GM23338 (cell line): Measurements from ENCODE around the gene ARL14EP. TPM values are rescaled to one million over a fixed set of nuclear protein-coding genes. Genes with fewer than 3 reads are reported as not detected.

ENCODE experiments used
- ATAC-seq: fragments of 200-7000 bp; cut with Tn5 transposase; 3 replicates; pipeline ENCODE4 v1.9.1; 2020
- DNase-seq: peaks from one replicate; pipeline ENCODE4 v3.0.0-alpha.2; 2015; ENCODE audit warnings: low spot score
- H2AFZ ChIP-seq: fragments of 200-600 bp; sonication (generic); 2 replicates; pipeline ENCODE4 v1.8.0; 2016; ENCODE audit warnings: antibody characterized with exemption, mild to moderate bottlenecking, moderate library complexity
- H3F3A ChIP-seq: fragments of 200-600 bp; sonication (generic); replicated peaks from 2 replicates; pipeline ENCODE4 v1.8.0; 2017; ENCODE audit warnings: antibody characterized with exemption, mixed run types, low read depth
- H3K27ac ChIP-seq: fragments of 200-600 bp; sonication (generic); 2 replicates; pipeline ENCODE4 v1.6.1; 2016; ENCODE audit warnings: low read depth
- H3K27me3 ChIP-seq: fragments of 200-600 bp; sonication (generic); 2 replicates; pipeline ENCODE4 v1.8.0; 2016; ENCODE audit warnings: mild to moderate bottlenecking, mixed run types, moderate library complexity; ENCODE audit not compliant: insufficient read depth
- H3K36me3 ChIP-seq: fragments of 200-600 bp; sonication (generic); 2 replicates; pipeline ENCODE4 v1.8.0; 2016; ENCODE audit warnings: mild to moderate bottlenecking; ENCODE audit not compliant: insufficient read depth
- H3K4me1 ChIP-seq: fragments of 200-600 bp; sonication (generic); 2 replicates; pipeline ENCODE4 v1.8.0; 2016; ENCODE audit warnings: mild to moderate bottlenecking, moderate library complexity; ENCODE audit not compliant: insufficient read depth
- H3K4me2 ChIP-seq: fragments of 200-600 bp; sonication (generic); 2 replicates; pipeline ENCODE4 v1.7.1; 2017; ENCODE audit warnings: mixed run types
- H3K4me3 ChIP-seq: fragments of 200-600 bp; sonication (generic); 2 replicates; pipeline ENCODE4 v1.6.1; 2016; ENCODE audit warnings: mixed run types
- H3K79me2 ChIP-seq: fragments of 200-600 bp; sonication (generic); replicated peaks from 2 replicates; pipeline ENCODE4 v1.8.0; 2017; ENCODE audit warnings: mild to moderate bottlenecking; ENCODE audit not compliant: insufficient read depth
- H3K9me2 ChIP-seq: fragments of 200-600 bp; sonication (generic); 2 replicates; pipeline ENCODE4 v1.8.0; 2017; ENCODE audit not compliant: insufficient read depth
- H4K20me1 ChIP-seq: fragments of 200-600 bp; sonication (generic); replicated peaks from 2 replicates; pipeline ENCODE4 v1.8.0; 2017; ENCODE audit warnings: mild to moderate bottlenecking; ENCODE audit not compliant: insufficient read depth
- H3K27ac Mint-ChIP-seq: 2 replicates; pipeline ENCODE4 v1.8.0; 2020; ENCODE audit warnings: inconsistent platforms, mild to moderate bottlenecking, moderate library complexity, mixed read lengths
- H3K27me3 Mint-ChIP-seq: 3 replicates; pipeline ENCODE4 v1.8.0; 2022; ENCODE audit warnings: low read depth, mild to moderate bottlenecking, moderate library complexity, mixed read lengths, inconsistent platforms; ENCODE audit not compliant: insufficient read depth, poor library complexity
- H3K36me3 Mint-ChIP-seq: 3 replicates; pipeline ENCODE4 v1.8.0; 2021; ENCODE audit warnings: low read depth, mild to moderate bottlenecking, inconsistent platforms, moderate library complexity, mixed read lengths
- H3K4me1 Mint-ChIP-seq: 3 replicates; pipeline ENCODE4 v1.8.0; 2020; ENCODE audit warnings: mild to moderate bottlenecking, inconsistent platforms, mixed read lengths
- H3K4me3 Mint-ChIP-seq: 3 replicates; pipeline ENCODE4 v1.8.0; 2021; ENCODE audit warnings: moderate library complexity, mild to moderate bottlenecking, inconsistent platforms, mixed read lengths
- H3K9me3 Mint-ChIP-seq: 3 replicates; pipeline ENCODE4 v1.8.0; 2020; ENCODE audit warnings: moderate library complexity, mild to moderate bottlenecking, inconsistent platforms, mixed read lengths
- CTCF ChIP-seq, 2 experiments: fragments of 200-600 bp in 1 of 2; sonication (generic) in 1 of 2; conservative IDR thresholded peaks; 2 replicates each; pipeline versions ENCODE4 v1.5.1 to v1.6.1; 2016 to 2017; ENCODE audit warnings: antibody characterized with exemption in 2 of 2, low read depth in 2 of 2, mild to moderate bottlenecking in 2 of 2, moderate library complexity in 1 of 2
- ETS1 ChIP-seq: IDR thresholded peaks from 2 replicates; pipeline ENCODE4 v1.6.1; 2016; ENCODE audit warnings: antibody characterized with exemption
- JUNB ChIP-seq: IDR thresholded peaks from one replicate; pipeline ENCODE4 v1.6.1; 2016; ENCODE audit warnings: antibody characterized with exemption; ENCODE audit not compliant: unreplicated experiment
- NANOG ChIP-seq: IDR thresholded peaks from 2 replicates; pipeline ENCODE4 v1.6.1; 2016; ENCODE audit warnings: antibody characterized with exemption, borderline replicate concordance
- REST ChIP-seq: IDR thresholded peaks from one replicate; pipeline ENCODE4 v1.6.1; 2018; ENCODE audit warnings: antibody characterized with exemption; ENCODE audit not compliant: unreplicated experiment
- STAT1 ChIP-seq: IDR thresholded peaks from one replicate; pipeline ENCODE4 v1.6.1; 2016; ENCODE audit warnings: antibody characterized with exemption; ENCODE audit not compliant: unreplicated experiment
- ZNF331 ChIP-seq: fragments of 250-450 bp; sonication (Bioruptor Pico); IDR thresholded peaks from 2 replicates; pipeline ENCODE4 v1.5.0; 2020; ENCODE audit warnings: low read depth, mild to moderate bottlenecking, moderate library complexity
- ZNF462 ChIP-seq: fragments of 250-450 bp; sonication (Bioruptor Pico); IDR thresholded peaks from 2 replicates; pipeline ENCODE4 v1.5.0; 2020; ENCODE audit warnings: mild to moderate bottlenecking, moderate library complexity
- polyA plus RNA-seq: library from polyadenylated mRNA; unstranded; fragments of >200 nt; fragmentation: Nextera tagmentation; extraction: Ambion mirVana; gene quantifications from 2 replicates; pipeline ENCODE4 v1.2.1, GENCODE V29; 2016
- total RNA-seq: library from RNA; depleted of rRNA; stranded (reverse); fragments of >200 nt; shearing (Covaris generic); gene quantifications from 2 replicates; pipeline ENCODE4 v1.2.3, GENCODE V29; 2014

ARL14EP gene
- total and polyA plus RNA-seq, 2 experiments from 2014 or later = 33.4 to 62.0 TPM

- Histone ChIP-seq H4K20me1 (no peaks in the 10 kb centered on the region), H3K4me3 (no peak overlapping the region), H3K79me2 (no peaks in the 10 kb centered on the region), H3K9me2 (no peaks in the 10 kb centered on the region), H2AFZ (no peak overlapping the region), H3K4me2 (no peak overlapping the region), H3K27me3 (no peaks in the 10 kb centered on the region), H3K27ac (no peak overlapping the region), H3K4me1 (no peaks in the 10 kb centered on the region), H3K36me3 (no peaks in the 10 kb centered on the region), H3F3A (no peaks in the 10 kb centered on the region)
- Mint-ChIP-seq H3K9me3 (no peaks in the 10 kb centered on the region), H3K36me3 (no peaks in the 10 kb centered on the region; the same call in 2 of the 3 replicates), H3K4me1 (no peaks in the 10 kb centered on the region), H3K27ac (no peak overlapping the region), H3K4me3 (no peak overlapping the region), H3K27me3 (peaks cover 2% of the 10 kb centered on the region)
- TF ChIP-seq ETS1 (no peak), CTCF (conservative IDR thresholded peaks at IDR 0.05; ENCODE audit: low read depth in 2 of 2) (peak; percentile 62 to 63), NANOG (no peak)
- DNase-seq (peak; percentile 83), ATAC-seq (peak; percentile 48; the same call in 2 of the 3 replicates)
Observed at GRCh38 chr11:30346068-30346688, 23.3 kb downstream of the ARL14EP start.

GRCh38 chr11:30348035-30348434, 25.1 kb downstream of the ARL14EP start:
- ATAC-seq (peak; percentile 53; the same call in 1 of the 3 replicates), DNase-seq (no peak)
- H3K79me2 ChIP-seq = no peaks in the 10 kb centered on the region
- no peaks in the 10 kb centered on the region for H3K36me3 ChIP-seq
- no peaks in the 10 kb centered on the region for H3K9me3 Mint-ChIP-seq
- no peaks in the 10 kb centered on the region for H4K20me1 ChIP-seq
- no peak overlapping the region for H3K4me3 ChIP-seq
- H3K36me3 Mint-ChIP-seq = no peaks in the 10 kb centered on the region; the same call in 2 of the 3 replicates
- peaks cover 2% of the 10 kb centered on the region for H3K27me3 Mint-ChIP-seq
- H3K4me1 ChIP-seq = 0 out of 2 replicates have a peak, but pooled peaks cover 6% of the 10 kb centered on the region
- no peak overlapping the region for H3K27ac ChIP-seq
- H3K4me3 Mint-ChIP-seq = no peak overlapping the region
- peaks cover 8% of the 10 kb centered on the region for H3K4me1 Mint-ChIP-seq
- H3K27me3 ChIP-seq = no peaks in the 10 kb centered on the region
- no peaks in the 10 kb centered on the region for H3F3A ChIP-seq
- peak overlapping the region; percentile 30; the same call in 1 of the 2 replicates for H2AFZ ChIP-seq
- H3K4me2 ChIP-seq = no peak overlapping the region
- no peak overlapping the region for H3K27ac Mint-ChIP-seq
- H3K9me2 ChIP-seq = no peaks in the 10 kb centered on the region
- TF ChIP-seq REST (no peak), NANOG (no peak), ZNF331 (no peak), JUNB (no peak), STAT1 (no peak), ZNF462 (CRISPR knock-in tag) (no peak)
